ENCODE results near the gene ASB16. TPM values are rescaled to one million over a fixed set of nuclear protein-coding genes. Genes with fewer than 3 reads are reported as not detected.

ASB16 gene
- total and polyA plus RNA-seq, 9 of the 15 experiments (the other 6 are each of a cell fraction or from before 2014, with no cell fraction given): 0.03 to 0.07 TPM; not detected in 7

DNA sequence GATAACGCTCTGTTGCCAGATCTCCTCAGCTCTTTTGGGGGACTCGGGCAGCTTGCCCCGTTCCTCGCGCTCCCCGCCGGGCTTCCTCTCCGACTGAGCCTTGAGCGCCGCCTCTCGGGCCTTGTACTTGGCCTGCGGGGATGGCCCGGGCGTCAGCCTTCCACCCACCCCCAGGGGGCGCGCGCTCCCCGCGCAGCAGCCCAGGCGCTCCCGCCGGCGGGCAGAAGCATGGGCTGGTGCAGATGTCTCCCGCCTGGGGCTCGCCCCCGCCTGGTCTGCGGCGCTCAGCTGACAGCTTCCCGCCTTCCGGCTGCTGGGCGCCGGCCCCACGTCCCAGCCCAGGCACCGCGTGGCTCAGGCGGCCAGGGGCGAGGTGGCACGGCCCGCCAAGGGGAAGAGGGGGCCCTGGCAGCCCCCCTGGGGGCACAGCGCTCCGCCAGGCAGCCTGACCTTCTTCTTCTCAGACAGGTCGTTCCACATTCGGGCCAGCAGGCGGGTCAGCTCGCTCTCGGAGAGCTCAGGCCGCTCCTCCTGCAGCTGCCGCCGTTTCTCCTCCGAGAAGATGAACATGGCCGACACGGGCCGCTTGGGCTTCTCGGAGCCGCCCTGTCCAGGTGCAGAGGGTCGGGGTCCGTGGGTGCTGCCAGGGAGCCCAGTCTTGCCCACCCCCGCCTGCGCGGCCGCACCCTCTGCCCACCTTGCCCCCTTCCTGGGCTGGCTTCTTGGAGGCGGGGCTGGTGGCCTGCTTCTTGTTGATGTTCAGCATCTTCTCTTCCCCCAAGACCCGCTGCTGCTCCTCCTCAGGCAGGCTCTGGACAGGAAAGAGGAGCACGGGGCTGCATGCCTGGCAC is 40.1 kb downstream of the ASB16 start (continued):
- TF ChIP-seq ZNF253 (CRISPR knock-in tag; conservative IDR thresholded peaks at IDR 0.05): no peak
- TF ChIP-seq DNMT1 (IDR thresholded peaks at IDR 0.05): no peak
- no peak for TF ChIP-seq BRCA1 (IDR thresholded peaks at IDR 0.05)
- no peak for TF ChIP-seq BRCA1 (CRISPR knock-in tag; IDR thresholded peaks at IDR 0.05)
- TF ChIP-seq ZFP30 (CRISPR knock-in tag; IDR thresholded peaks at IDR 0.05; ENCODE audit: borderline replicate concordance): no peak
- TF ChIP-seq, protein P1, sequence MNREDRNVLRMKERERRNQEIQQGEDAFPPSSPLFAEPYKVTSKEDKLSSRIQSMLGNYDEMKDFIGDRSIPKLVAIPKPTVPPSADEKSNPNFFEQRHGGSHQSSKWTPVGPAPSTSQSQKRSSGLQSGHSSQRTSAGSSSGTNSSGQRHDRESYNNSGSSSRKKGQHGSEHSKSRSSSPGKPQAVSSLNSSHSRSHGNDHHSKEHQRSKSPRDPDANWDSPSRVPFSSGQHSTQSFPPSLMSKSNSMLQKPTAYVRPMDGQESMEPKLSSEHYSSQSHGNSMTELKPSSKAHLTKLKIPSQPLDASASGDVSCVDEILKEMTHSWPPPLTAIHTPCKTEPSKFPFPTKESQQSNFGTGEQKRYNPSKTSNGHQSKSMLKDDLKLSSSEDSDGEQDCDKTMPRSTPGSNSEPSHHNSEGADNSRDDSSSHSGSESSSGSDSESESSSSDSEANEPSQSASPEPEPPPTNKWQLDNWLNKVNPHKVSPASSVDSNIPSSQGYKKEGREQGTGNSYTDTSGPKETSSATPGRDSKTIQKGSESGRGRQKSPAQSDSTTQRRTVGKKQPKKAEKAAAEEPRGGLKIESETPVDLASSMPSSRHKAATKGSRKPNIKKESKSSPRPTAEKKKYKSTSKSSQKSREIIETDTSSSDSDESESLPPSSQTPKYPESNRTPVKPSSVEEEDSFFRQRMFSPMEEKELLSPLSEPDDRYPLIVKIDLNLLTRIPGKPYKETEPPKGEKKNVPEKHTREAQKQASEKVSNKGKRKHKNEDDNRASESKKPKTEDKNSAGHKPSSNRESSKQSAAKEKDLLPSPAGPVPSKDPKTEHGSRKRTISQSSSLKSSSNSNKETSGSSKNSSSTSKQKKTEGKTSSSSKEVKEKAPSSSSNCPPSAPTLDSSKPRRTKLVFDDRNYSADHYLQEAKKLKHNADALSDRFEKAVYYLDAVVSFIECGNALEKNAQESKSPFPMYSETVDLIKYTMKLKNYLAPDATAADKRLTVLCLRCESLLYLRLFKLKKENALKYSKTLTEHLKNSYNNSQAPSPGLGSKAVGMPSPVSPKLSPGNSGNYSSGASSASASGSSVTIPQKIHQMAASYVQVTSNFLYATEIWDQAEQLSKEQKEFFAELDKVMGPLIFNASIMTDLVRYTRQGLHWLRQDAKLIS (CRISPR knock-in tag; IDR thresholded peaks at IDR 0.05): peak; percentile 75; the same call in 1 of the 2 replicates
- peak; percentile 40; the same call in 1 of the 2 replicates for TF ChIP-seq ZNF583 (CRISPR knock-in tag; IDR thresholded peaks at IDR 0.05)
- TF ChIP-seq KLF1 (tag; IDR thresholded peaks at IDR 0.05): 0 out of 2 replicates have a peak, but pooled peaks have one; percentile 35
- TF ChIP-seq FOXJ3 (CRISPR knock-in tag; IDR thresholded peaks at IDR 0.05): no peak
- TF ChIP-seq PRPF4 (IDR thresholded peaks at IDR 0.05; ENCODE audit: insufficient read depth, low read depth, low read length, poor library complexity, severe bottlenecking): peak; percentile 46
- TF ChIP-seq, protein P2, sequence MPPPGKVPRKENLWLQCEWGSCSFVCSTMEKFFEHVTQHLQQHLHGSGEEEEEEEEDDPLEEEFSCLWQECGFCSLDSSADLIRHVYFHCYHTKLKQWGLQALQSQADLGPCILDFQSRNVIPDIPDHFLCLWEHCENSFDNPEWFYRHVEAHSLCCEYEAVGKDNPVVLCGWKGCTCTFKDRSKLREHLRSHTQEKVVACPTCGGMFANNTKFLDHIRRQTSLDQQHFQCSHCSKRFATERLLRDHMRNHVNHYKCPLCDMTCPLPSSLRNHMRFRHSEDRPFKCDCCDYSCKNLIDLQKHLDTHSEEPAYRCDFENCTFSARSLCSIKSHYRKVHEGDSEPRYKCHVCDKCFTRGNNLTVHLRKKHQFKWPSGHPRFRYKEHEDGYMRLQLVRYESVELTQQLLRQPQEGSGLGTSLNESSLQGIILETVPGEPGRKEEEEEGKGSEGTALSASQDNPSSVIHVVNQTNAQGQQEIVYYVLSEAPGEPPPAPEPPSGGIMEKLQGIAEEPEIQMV (tag; conservative IDR thresholded peaks at IDR 0.05; ENCODE audit: low read depth): no peak
- TF ChIP-seq, protein P3, sequence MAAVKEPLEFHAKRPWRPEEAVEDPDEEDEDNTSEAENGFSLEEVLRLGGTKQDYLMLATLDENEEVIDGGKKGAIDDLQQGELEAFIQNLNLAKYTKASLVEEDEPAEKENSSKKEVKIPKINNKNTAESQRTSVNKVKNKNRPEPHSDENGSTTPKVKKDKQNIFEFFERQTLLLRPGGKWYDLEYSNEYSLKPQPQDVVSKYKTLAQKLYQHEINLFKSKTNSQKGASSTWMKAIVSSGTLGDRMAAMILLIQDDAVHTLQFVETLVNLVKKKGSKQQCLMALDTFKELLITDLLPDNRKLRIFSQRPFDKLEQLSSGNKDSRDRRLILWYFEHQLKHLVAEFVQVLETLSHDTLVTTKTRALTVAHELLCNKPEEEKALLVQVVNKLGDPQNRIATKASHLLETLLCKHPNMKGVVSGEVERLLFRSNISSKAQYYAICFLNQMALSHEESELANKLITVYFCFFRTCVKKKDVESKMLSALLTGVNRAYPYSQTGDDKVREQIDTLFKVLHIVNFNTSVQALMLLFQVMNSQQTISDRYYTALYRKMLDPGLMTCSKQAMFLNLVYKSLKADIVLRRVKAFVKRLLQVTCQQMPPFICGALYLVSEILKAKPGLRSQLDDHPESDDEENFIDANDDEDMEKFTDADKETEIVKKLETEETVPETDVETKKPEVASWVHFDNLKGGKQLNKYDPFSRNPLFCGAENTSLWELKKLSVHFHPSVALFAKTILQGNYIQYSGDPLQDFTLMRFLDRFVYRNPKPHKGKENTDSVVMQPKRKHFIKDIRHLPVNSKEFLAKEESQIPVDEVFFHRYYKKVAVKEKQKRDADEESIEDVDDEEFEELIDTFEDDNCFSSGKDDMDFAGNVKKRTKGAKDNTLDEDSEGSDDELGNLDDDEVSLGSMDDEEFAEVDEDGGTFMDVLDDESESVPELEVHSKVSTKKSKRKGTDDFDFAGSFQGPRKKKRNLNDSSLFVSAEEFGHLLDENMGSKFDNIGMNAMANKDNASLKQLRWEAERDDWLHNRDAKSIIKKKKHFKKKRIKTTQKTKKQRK (IDR thresholded peaks at IDR 0.05; ENCODE audit: borderline replicate concordance, low read depth, low read length): no peak
- TF ChIP-seq, protein P4, sequence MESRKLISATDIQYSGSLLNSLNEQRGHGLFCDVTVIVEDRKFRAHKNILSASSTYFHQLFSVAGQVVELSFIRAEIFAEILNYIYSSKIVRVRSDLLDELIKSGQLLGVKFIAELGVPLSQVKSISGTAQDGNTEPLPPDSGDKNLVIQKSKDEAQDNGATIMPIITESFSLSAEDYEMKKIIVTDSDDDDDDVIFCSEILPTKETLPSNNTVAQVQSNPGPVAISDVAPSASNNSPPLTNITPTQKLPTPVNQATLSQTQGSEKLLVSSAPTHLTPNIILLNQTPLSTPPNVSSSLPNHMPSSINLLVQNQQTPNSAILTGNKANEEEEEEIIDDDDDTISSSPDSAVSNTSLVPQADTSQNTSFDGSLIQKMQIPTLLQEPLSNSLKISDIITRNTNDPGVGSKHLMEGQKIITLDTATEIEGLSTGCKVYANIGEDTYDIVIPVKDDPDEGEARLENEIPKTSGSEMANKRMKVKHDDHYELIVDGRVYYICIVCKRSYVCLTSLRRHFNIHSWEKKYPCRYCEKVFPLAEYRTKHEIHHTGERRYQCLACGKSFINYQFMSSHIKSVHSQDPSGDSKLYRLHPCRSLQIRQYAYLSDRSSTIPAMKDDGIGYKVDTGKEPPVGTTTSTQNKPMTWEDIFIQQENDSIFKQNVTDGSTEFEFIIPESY (CRISPR knock-in tag; IDR thresholded peaks at IDR 0.05): peak; percentile 98
